ENCODE results near the gene POU2AF3.
"Not testable (repeated sequence)": the region's sequence is repeated elsewhere in the genome, so short reads cannot be mapped to it uniquely, and the experiment has no call there.

POU2AF3 gene

GRCh38 chr11:111300569-111300968 lies 2.2 kb downstream of the POU2AF3 start:
- no peak for DNase-seq (ENCODE audit: low read depth)

GRCh38 chr11:111301004-111301841 lies 2.9 kb downstream of the POU2AF3 start:
- no peak for DNase-seq (ENCODE audit: low read depth)

- DNase-seq (ENCODE audit: low read depth): no peak
These were observed 3.4 kb downstream of the POU2AF3 start for GRCh38 chr11:111301842-111302118.

GRCh38 chr11:111302298-111302697 lies 4.0 kb downstream of the POU2AF3 start:
- DNase-seq (ENCODE audit: low read depth): no peak

GRCh38 chr11:111303461-111303860 lies 5.1 kb downstream of the POU2AF3 start:
- DNase-seq (ENCODE audit: low read depth): no peak

GRCh38 chr11:111305162-111305802 lies 6.9 kb downstream of the POU2AF3 start:
- no peak for DNase-seq (ENCODE audit: low read depth)

GRCh38 chr11:111305876-111306275 lies 7.5 kb downstream of the POU2AF3 start:
- no peak for DNase-seq (ENCODE audit: low read depth)

GRCh38 chr11:111306321-111306720 lies 8.0 kb downstream of the POU2AF3 start:
- DNase-seq (ENCODE audit: low read depth): no peak

GRCh38 chr11:111307472-111308108 lies 9.2 kb downstream of the POU2AF3 start:
- DNase-seq (ENCODE audit: low read depth): no peak

GRCh38 chr11:111308140-111308539 lies 9.8 kb downstream of the POU2AF3 start:
- DNase-seq (ENCODE audit: low read depth): no peak

GRCh38 chr11:111309215-111309915 lies 11.0 kb downstream of the POU2AF3 start:
- no peak for DNase-seq (ENCODE audit: low read depth)

GRCh38 chr11:111310088-111310487 lies 11.7 kb downstream of the POU2AF3 start:
- no peak for DNase-seq (ENCODE audit: low read depth)

- DNase-seq (ENCODE audit: low read depth): no peak
These were observed 12.4 kb downstream of the POU2AF3 start for GRCh38 chr11:111310723-111311122.

- no peak for DNase-seq (ENCODE audit: low read depth)
These were observed 13.7 kb downstream of the POU2AF3 start for GRCh38 chr11:111312076-111312475.

GRCh38 chr11:111319296-111319695 lies 20.9 kb downstream of the POU2AF3 start:
- DNase-seq (ENCODE audit: low read depth): no peak

GRCh38 chr11:111320199-111320598 lies 21.9 kb downstream of the POU2AF3 start:
- not testable (repeated sequence) for DNase-seq (ENCODE audit: low read depth)

GRCh38 chr11:111320728-111321568 lies 22.6 kb downstream of the POU2AF3 start:
- DNase-seq (ENCODE audit: low read depth): no peak

- no peak for DNase-seq (ENCODE audit: low read depth)
These were observed 24.2 kb downstream of the POU2AF3 start for GRCh38 chr11:111322534-111322933.

GRCh38 chr11:111324277-111324720 lies 26.0 kb downstream of the POU2AF3 start:
- no peak for DNase-seq (ENCODE audit: low read depth)

GRCh38 chr11:111325259-111325658 lies 26.9 kb downstream of the POU2AF3 start:
- DNase-seq (ENCODE audit: low read depth): no peak

- DNase-seq (ENCODE audit: low read depth): no peak
These were observed 28.5 kb downstream of the POU2AF3 start for GRCh38 chr11:111326824-111327223.
